GM12872 (cell line): Measurements from ENCODE around the gene OTOGL.

Experiments
- TF ChIP-seq, protein P1 (sequence below): IDR thresholded peaks from 3 replicates; pipeline ENCODE4 v1.5.1; 2011; ENCODE audit warnings: low read depth, mild to moderate bottlenecking, low read length, moderate library complexity; ENCODE audit not compliant: insufficient read depth

Gene OTOGL

DNA sequence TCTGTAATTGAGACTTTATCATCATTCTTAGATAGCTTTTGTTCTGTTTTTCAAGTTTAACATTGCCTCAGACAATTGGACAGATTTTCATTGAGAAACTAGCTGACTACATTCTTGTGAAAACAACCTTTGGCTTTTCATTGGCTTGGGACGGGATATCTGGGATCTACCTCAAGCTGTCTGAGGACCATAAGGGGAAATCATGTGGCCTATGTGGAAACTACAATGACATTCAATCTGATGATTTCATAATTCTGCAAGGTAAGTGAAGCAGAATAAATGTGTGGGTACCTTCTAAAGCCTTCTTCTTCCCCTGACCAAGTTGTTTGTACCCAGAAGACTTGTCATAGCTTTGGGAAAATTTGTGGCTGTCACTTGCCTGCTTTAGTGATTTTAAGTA, 133.5 kb downstream of the OTOGL start:
- TF ChIP-seq, protein P1, sequence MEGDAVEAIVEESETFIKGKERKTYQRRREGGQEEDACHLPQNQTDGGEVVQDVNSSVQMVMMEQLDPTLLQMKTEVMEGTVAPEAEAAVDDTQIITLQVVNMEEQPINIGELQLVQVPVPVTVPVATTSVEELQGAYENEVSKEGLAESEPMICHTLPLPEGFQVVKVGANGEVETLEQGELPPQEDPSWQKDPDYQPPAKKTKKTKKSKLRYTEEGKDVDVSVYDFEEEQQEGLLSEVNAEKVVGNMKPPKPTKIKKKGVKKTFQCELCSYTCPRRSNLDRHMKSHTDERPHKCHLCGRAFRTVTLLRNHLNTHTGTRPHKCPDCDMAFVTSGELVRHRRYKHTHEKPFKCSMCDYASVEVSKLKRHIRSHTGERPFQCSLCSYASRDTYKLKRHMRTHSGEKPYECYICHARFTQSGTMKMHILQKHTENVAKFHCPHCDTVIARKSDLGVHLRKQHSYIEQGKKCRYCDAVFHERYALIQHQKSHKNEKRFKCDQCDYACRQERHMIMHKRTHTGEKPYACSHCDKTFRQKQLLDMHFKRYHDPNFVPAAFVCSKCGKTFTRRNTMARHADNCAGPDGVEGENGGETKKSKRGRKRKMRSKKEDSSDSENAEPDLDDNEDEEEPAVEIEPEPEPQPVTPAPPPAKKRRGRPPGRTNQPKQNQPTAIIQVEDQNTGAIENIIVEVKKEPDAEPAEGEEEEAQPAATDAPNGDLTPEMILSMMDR, result no peak

DNA sequence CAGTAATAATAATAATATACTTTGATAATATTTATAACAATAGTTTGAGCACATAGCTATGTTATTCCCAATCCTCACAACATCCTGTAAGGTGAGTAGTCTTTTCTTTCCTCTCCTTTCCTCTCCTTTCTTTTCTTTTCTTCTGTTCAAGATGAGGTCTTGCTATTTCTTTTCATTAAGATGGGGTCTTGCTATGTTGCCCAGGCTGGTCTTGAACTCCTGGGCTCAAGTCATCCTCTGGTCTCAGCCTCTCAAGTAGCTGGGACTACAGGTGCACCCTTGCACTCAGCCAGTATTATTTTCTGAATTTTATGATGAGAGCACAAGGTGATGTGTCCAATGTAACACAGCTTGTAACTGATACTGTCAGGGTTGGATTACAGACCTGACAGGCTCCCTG, 134.6 kb downstream of the OTOGL start:
- TF ChIP-seq, protein P1, result no peak

DNA sequence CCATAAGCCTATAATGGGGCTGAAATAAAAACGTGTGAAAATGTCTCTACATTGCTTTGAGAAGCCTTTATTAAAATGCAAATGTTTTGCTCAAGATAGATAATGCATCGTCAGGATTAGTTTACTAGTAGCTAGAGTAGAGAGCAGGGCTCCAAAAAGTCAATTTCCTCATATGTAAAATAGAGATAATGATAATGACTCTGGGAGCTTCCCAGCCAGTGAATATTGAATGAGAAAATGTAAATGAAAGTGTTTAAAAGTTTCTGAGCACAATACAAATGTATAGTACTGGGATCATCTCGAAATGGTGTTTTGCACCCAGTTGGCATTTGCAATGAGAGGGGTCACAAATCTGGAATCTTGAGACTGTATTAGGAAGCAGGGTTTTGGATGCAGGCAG, 135.3 kb downstream of the OTOGL start:
- TF ChIP-seq, protein P1, result no peak

DNA sequence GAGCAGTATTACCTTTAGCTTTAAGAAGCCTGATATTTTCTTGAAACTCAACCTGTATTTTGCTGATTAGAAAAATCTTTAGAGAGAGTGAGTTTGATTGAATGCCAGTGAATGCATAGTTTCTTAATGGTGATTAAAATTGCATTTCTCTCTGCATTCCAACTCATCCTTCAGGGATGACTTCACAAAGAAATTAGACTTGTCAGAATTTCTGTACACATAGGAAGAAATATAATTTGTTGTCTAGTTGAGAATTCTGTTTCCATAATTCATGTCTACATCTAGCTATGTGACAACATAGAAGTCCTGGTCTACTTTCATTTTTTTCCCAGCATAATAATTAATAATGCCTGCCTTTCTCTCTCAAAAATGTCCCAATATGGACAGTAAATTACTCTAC, 136.6 kb downstream of the OTOGL start:
- TF ChIP-seq, protein P1, result no peak

DNA sequence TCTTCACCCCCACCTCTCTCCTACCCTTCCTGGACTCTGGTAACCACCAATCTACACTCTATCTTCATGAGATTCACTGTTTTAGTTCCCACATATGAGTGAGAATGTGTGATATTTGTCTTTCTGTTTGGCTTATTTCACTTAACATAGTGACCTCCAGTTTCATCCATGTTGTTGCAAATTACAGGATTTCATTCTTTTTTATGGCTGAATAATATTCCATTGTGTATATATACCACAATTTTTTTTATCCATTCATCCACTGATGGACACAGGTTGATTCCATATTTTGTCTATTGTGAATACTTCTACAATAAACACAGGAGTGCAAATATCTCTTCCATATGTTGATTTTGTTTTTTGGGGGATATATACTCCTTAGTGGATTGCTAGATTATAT, 140.5 kb downstream of the OTOGL start:
- TF ChIP-seq, protein P1, result no peak

DNA sequence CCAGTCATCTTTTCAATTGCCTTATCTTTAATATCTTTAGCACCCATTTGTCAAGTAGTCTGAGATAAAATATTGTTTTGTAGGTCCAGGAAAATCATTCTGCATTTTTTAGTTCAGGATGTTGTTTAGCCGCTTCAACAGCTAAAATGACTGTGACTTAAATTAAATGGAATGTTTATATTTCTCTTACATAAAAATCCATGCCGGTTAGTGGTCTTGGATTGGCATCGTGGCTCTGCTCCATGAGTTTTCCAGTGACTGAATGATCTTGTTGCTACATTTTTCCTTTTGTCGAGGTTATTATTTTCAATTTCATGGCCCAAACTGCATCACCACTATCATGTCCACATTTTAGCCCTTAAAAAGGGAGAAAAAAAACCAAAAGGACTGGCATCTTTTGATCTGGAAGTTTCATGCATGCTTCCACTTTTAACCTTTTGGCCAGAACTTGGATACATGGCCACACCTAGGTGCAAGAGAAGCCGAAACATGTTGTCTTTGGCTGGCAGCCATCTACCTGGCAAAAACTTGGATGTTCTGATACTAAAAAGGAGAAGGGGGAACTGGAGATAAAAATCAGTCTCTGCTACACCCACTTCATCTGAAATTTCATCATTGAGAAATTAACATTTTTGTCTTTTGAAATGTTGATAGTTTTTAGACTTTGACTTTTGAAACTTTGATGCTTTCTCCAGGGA, 142.4 kb downstream of the OTOGL start:
- TF ChIP-seq, protein P1, result no peak

DNA sequence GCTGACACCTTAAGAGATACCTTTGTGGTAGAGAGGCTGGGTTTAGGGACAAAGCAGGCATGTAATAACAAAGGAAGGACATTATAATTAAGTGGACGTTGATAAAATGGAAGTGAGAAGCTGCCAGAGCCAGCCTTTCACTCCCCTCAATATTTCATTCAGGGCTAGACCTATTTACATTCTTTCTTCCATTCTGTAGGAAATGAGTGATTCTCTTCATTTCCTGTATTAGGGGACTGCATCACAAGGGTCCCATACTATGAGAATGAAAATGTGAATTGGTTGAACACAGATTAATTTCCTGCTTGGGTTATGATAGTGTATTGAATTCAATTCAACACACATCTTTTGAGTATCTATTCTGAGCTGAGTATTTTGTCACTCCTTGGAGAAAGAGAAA, 143.0 kb downstream of the OTOGL start:
- TF ChIP-seq, protein P1, result no peak
